Activated CD8-positive, alpha-beta T cell treated with anti-CD3 and anti-CD28 coated beads for 36 hours (primary cell): ENCODE results near the gene KNDC1. TPM values are rescaled to one million over a fixed set of nuclear protein-coding genes. Genes with fewer than 3 reads are reported as not detected.
"Not testable (repeated sequence)": the region's sequence is repeated elsewhere in the genome, so short reads cannot be mapped to it uniquely, and the experiment has no call there.

Experiments used
- ATAC-seq: fragments of 200-7000 bp; cut with Tn5 transposase; one replicate; pipeline ENCODE4 v1.10.0; 2021; ENCODE audit warnings: mild to moderate bottlenecking, moderate library complexity
- CTCF ChIA-PET: fragments of 350-600 bp; sonication (Branson Sonifier 250); formaldehyde crosslinking; loops from one replicate; lab custom pipeline; 2021; ENCODE audit warnings: antibody characterized with exemption; lab: Charles Lee
- POLR2A ChIA-PET: fragments of 350-600 bp; sonication (Branson Sonifier 250); formaldehyde crosslinking; loops from one replicate; lab custom pipeline; 2021; ENCODE audit warnings: antibody characterized with exemption; lab: Charles Lee
- DNase-seq: peaks from one replicate; pipeline ENCODE4 v3.0.0-alpha.2; 2020
- H3K27ac Mint-ChIP-seq: one replicate; pipeline ENCODE4 v1.8.0; 2021; ENCODE audit warnings: mild to moderate bottlenecking, mixed read lengths
- H3K27me3 Mint-ChIP-seq: one replicate; pipeline ENCODE4 v1.8.0; 2021; ENCODE audit warnings: mixed read lengths
- H3K36me3 Mint-ChIP-seq: one replicate; pipeline ENCODE4 v1.8.0; 2021; ENCODE audit warnings: low read depth, mixed read lengths
- H3K4me1 Mint-ChIP-seq: one replicate; pipeline ENCODE4 v1.8.0; 2021; ENCODE audit warnings: low read depth, mixed read lengths
- H3K4me3 Mint-ChIP-seq: one replicate; pipeline ENCODE4 v1.8.0; 2021; ENCODE audit warnings: mild to moderate bottlenecking, moderate library complexity, mixed read lengths
- H3K9me3 Mint-ChIP-seq: one replicate; pipeline ENCODE4 v1.8.0; 2021; ENCODE audit warnings: mixed read lengths
- intact Hi-C: fragments of 100-400 bp; cut with micrococcal nuclease; formaldehyde crosslinking; loops from one replicate; pipeline ENCODE4 v1.10.0; 2022
- total RNA-seq, 2 experiments: library from RNA; stranded (reverse); gene quantifications; one replicate each; pipeline ENCODE4 v1.2.3, GENCODE V29; 2021
- TF ChIP-seq, protein P1 (sequence below): fragments of 200-600 bp; IDR thresholded peaks from one replicate; pipeline ENCODE4 v1.8.0; 2022; ENCODE audit warnings: antibody characterized with exemption, mild to moderate bottlenecking

Gene KNDC1
- total RNA-seq, 2 experiments from 2014 or later = not detected

DNA sequence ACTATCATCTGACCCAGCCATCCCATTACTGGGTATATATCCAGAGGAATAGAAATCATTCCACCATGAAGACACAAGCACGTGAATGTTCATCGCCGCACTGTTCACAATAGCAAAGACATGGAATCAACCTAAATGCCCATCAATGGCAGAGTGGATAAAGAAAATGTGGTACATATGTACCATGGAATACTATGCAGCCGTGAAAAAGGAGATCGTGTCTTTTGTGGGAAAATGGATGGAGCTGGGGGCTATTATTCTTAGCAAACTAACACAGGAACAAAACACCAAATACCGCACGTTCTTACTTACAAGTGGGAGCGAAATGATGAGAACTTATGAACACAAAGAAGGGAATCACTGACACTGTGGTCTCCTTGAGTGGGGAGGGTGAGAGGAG is 9.8 kb upstream of the KNDC1 start:
- CTCF ChIA-PET = no interaction called here
- TF ChIP-seq, protein P1, sequence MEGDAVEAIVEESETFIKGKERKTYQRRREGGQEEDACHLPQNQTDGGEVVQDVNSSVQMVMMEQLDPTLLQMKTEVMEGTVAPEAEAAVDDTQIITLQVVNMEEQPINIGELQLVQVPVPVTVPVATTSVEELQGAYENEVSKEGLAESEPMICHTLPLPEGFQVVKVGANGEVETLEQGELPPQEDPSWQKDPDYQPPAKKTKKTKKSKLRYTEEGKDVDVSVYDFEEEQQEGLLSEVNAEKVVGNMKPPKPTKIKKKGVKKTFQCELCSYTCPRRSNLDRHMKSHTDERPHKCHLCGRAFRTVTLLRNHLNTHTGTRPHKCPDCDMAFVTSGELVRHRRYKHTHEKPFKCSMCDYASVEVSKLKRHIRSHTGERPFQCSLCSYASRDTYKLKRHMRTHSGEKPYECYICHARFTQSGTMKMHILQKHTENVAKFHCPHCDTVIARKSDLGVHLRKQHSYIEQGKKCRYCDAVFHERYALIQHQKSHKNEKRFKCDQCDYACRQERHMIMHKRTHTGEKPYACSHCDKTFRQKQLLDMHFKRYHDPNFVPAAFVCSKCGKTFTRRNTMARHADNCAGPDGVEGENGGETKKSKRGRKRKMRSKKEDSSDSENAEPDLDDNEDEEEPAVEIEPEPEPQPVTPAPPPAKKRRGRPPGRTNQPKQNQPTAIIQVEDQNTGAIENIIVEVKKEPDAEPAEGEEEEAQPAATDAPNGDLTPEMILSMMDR = no peak
- no peak overlapping the region for H3K4me3 Mint-ChIP-seq
- no peaks in the 10 kb centered on the region for H3K36me3 Mint-ChIP-seq
- intact Hi-C loops = no loop called here
- ATAC-seq (no peak), DNase-seq (no peak)
- H3K4me1 Mint-ChIP-seq = no peaks in the 10 kb centered on the region
- H3K9me3 Mint-ChIP-seq = peaks cover 12% of the 10 kb centered on the region
- peaks cover 38% of the 10 kb centered on the region for H3K27me3 Mint-ChIP-seq
- POLR2A ChIA-PET = no interaction called here
- H3K27ac Mint-ChIP-seq = no peak overlapping the region

DNA sequence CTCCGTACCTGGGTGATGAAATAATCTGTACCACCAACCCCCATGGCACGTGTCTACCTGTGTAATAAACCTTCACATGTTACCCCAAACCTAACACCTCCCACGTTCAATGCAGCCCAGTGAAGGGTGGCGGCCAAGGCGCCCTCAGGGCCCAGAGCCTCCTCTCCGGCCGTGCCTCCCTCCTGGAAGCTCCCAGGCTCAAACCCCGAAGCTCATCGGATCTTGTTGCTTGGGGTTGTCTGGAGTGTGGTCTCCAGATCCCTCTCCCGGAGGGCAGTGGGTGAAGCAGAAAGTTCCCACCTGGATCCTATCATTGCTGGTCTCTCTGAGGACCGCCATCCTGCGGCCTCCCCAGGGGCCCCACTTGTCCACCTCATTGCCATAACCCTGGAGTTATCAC is 9.4 kb upstream of the KNDC1 start:
- intact Hi-C loops = no loop called here
- H3K4me1 Mint-ChIP-seq = no peaks in the 10 kb centered on the region
- H3K36me3 Mint-ChIP-seq = no peaks in the 10 kb centered on the region
- H3K27me3 Mint-ChIP-seq = peaks cover 35% of the 10 kb centered on the region
- ATAC-seq (no peak), DNase-seq (no peak)
- H3K9me3 Mint-ChIP-seq = peaks cover 12% of the 10 kb centered on the region
- no peak overlapping the region for H3K4me3 Mint-ChIP-seq
- ChIA-PET CTCF (no interaction called here), POLR2A (no interaction called here)
- TF ChIP-seq, protein P1 = no peak
- H3K27ac Mint-ChIP-seq = no peak overlapping the region

DNA sequence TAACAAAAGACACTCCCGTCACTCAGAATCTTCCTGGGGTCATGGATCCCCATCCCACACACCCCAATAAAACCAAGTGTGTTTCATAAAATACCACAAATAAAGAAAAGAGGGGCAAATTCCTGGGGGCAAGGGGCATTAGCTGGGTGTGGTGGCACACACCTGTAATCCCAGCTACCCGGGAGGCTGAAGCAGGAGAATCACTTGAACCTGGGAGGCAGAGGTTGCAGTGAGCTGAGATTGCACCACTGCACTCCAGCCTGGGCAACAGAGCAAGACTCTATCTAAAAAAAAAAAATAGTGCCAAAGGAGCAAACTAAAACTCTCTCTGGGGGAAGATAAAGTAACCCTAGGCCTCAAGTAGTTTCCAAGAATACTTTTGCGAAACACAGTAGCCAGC is 8.9 kb upstream of the KNDC1 start:
- POLR2A ChIA-PET, intact Hi-C loops, DNase-seq, H3K36me3 Mint-ChIP-seq, H3K4me3 Mint-ChIP-seq, H3K4me1 Mint-ChIP-seq, ATAC-seq, H3K27ac Mint-ChIP-seq, CTCF ChIA-PET: not testable (repeated sequence)
- H3K27me3 Mint-ChIP-seq = peaks cover 35% of the 10 kb centered on the region
- peaks cover 12% of the 10 kb centered on the region for H3K9me3 Mint-ChIP-seq

DNA sequence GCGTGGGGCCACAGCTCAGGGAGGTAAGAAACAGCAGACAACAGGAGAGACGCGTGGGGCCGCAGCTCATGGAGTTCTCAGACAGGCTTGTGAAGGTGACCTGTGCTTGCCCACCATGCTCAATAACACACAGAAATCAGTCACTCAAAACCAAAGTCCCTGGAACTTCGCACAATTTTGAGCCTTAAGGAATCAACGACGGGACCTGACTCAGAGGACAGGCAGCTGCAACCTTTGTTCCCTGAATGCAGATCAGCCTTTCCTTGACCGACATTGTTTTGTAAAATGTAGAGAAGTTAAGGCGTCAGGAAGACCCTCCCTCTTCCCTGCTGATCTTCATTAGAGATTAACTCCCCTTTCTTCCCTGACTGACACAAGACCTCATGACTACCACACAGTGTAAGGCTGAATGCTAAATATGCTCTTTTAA is 8.5 kb upstream of the KNDC1 start:
- intact Hi-C loops = no loop called here
- H3K4me1 Mint-ChIP-seq = no peaks in the 10 kb centered on the region
- H3K9me3 Mint-ChIP-seq = peaks cover 12% of the 10 kb centered on the region
- no peak for ATAC-seq
- H3K27ac Mint-ChIP-seq = no peak overlapping the region
- no peak overlapping the region for H3K4me3 Mint-ChIP-seq
- peaks cover 30% of the 10 kb centered on the region for H3K27me3 Mint-ChIP-seq
- no peaks in the 10 kb centered on the region for H3K36me3 Mint-ChIP-seq
- DNase-seq = no peak
- POLR2A ChIA-PET = no interaction called here
- TF ChIP-seq, protein P1 = no peak
- CTCF ChIA-PET = no interaction called here

DNA sequence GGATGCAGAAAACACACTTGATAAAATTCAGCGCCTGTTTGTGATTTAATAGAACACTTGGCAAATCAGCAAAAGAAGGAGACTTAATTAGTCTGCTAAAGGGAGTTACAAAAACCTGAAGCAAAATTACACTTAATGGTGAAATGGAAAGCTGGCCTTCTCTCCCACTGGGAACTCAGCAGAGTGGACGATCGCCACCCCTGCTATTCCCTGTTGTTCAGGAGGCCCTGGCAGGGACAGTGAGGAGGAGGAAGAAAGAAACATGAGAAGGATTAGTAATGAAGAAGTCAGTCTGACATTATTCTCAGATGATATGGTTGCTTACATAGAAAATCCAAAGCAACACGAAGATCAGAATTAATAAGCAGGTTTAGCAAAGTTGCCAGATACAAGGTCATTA is 5.6 kb upstream of the KNDC1 start:
- ATAC-seq (no peak), DNase-seq (no peak)
- intact Hi-C loops = no loop called here
- ChIA-PET POLR2A (interaction anchor here (0.7 kb wide), 1 partner anchor 28 kb away, joined by 3 read pairs; no protein-coding TSS in a partner anchor), CTCF (interaction anchor here (0.7 kb wide), 1 partner anchor 551 kb away, joined by 3 read pairs; no protein-coding TSS in a partner anchor)
- no peaks in the 10 kb centered on the region for H3K4me1 Mint-ChIP-seq
- H3K27me3 Mint-ChIP-seq = peaks cover 11% of the 10 kb centered on the region
- no peak overlapping the region for H3K4me3 Mint-ChIP-seq
- H3K9me3 Mint-ChIP-seq = peaks cover 7% of the 10 kb centered on the region
- no peaks in the 10 kb centered on the region for H3K36me3 Mint-ChIP-seq
- no peak overlapping the region for H3K27ac Mint-ChIP-seq
- TF ChIP-seq, protein P1 = no peak
